Stimulated activated naive CD8-positive, alpha-beta T cell treated with anti-CD3 and anti-CD28 coated beads, Interleukin-15, Interleukin-2, amounts not matched to agents 100 ng/mL and 50 ng/mL, for 24 hours (primary cell): Measurements from ENCODE around the gene DGAT2.
A peak's percentile ranks its signal among the peaks of the same experiment; 100 is the strongest.

Experiments used
- H3K27ac Mint-ChIP-seq: one replicate; pipeline ENCODE4 v1.8.0; 2021; ENCODE audit warnings: mild to moderate bottlenecking, mixed read lengths
- H3K27me3 Mint-ChIP-seq: one replicate; pipeline ENCODE4 v1.8.0; 2021; ENCODE audit warnings: mixed read lengths
- H3K36me3 Mint-ChIP-seq: one replicate; pipeline ENCODE4 v1.8.0; 2021; ENCODE audit warnings: low read depth, mixed read lengths
- H3K4me1 Mint-ChIP-seq: one replicate; pipeline ENCODE4 v1.8.0; 2021; ENCODE audit warnings: low read depth, mixed read lengths
- H3K4me3 Mint-ChIP-seq: one replicate; pipeline ENCODE4 v1.8.0; 2021; ENCODE audit warnings: mild to moderate bottlenecking, mixed read lengths
- H3K9me3 Mint-ChIP-seq: one replicate; pipeline ENCODE4 v1.8.0; 2021; ENCODE audit warnings: mixed read lengths

DGAT2 gene

DNA sequence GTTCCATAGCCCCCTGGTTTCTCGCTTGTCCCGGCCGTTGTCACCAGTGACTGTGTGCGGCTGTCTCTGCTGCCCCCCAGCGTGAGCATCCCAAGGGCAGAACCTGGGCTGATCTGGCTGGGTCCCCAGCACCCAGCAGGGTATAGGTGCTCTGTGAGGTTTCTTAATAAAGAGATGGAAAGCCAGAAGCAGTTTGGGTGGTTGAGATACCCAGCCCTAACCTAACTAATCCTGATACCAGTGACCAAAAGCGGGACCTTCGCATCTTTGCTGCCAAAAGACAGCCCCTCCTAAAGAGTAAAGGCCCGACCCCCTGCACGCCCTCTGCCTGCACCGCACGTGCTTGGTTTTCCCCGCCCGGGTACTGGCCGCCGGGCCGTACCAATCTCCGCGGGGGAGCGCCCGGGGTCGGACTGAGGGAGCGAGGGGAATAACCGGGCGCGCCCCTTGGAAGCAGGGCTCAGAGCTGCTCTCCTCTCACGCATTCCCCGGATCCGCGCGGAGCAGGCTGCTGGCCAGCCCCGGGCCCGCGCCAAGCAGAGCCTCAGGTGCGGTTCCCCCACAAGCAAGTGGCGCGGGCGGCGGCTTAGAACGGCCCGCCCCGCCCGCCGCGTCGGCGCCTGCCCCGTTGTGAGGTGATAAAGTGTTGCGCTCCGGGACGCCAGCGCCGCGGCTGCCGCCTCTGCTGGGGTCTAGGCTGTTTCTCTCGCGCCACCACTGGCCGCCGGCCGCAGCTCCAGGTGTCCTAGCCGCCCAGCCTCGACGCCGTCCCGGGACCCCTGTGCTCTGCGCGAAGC, at the start of gene DGAT2:
TSS of gene DGAT2 (plus strand) at position 667 of the 797 bp plus-strand sequence. CDS start 214 bp downstream, outside the sequence.
- H3K27ac Mint-ChIP-seq, result peak within 1 kb of the TSS; percentile 65
- peaks cover 24% of the 10 kb centered on the region for H3K27me3 Mint-ChIP-seq
- no peaks in the 10 kb centered on the region for H3K9me3 Mint-ChIP-seq
- H3K36me3 Mint-ChIP-seq, result no peaks in the 10 kb centered on the region
- peaks cover 41% of the 10 kb centered on the region for H3K4me1 Mint-ChIP-seq
- peak within 1 kb of the TSS; percentile 70 for H3K4me3 Mint-ChIP-seq

DNA sequence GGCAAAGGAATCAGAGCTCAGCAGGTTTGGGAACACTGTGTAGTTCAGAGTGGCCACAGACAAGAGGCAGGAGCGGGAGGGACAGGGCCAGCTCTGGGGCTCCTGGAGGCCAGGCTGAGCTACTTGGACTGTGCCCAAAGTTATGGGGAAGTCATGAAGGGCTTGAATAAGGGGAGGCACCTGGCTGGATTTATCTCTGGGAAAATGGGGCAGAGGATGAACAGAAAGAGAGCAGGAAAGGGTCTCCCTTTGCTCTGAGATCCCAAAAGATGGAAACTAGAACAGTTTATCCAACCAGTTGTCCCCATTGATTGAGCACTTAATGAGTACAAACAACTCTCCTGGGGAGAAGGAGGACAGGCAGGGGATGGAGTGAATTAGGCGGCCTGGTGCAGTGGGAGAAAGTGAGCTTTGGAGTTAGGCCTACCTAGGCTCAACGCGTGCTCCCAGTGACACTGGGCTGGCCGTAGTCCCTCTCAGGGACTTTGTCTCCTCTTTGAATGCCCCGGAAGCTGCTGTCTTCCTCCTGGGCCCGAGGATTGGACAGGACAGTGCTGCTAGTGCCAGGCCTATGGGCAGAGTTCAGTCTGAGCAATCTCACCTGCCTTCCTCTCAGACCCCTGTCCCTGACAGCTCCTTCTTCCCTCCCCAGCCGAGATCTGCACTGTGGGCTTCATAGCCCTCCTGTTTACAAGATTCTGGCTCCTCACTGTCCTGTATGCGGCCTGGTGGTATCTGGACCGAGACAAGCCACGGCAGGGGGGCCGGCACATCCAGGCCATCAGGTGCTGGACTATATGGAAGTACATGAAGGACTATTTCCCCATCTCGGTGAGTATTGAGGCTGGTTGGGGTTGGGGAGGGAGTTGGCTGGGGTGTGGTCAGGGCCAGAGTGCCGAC, 49.0 kb upstream of the DGAT2 start:
- H3K9me3 Mint-ChIP-seq, result no peaks in the 10 kb centered on the region
- H3K4me3 Mint-ChIP-seq, result no peak overlapping the region
- no peak overlapping the region for H3K27ac Mint-ChIP-seq
- H3K4me1 Mint-ChIP-seq, result no peaks in the 10 kb centered on the region
- no peaks in the 10 kb centered on the region for H3K36me3 Mint-ChIP-seq
- H3K27me3 Mint-ChIP-seq, result peaks cover 6% of the 10 kb centered on the region

DNA sequence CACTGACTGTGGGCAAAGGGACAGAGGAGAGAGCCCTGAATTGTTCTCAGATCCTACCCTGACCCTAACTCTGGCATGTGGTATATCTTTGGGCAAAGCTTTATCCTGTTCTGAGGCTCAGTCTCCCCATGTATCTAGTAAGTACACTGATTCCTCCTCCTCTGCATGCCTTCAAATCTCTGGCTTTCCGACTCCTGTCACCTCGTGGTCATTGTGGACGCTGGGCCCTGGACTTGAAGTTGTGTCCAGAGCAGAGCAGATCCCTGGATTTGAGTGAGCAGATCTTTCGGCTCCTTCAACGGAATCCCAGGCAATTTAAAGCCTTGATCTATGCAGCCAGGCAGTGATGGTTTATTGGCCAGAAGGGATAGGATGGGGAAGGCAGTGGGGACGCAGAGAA, 47.9 kb upstream of the DGAT2 start:
- Mint-ChIP-seq H3K27me3 (peaks cover 6% of the 10 kb centered on the region), H3K36me3 (no peaks in the 10 kb centered on the region), H3K9me3 (no peaks in the 10 kb centered on the region), H3K4me3 (no peak overlapping the region), H3K4me1 (no peaks in the 10 kb centered on the region), H3K27ac (no peak overlapping the region)

- H3K4me1 Mint-ChIP-seq, result no peaks in the 10 kb centered on the region
- no peaks in the 10 kb centered on the region for H3K36me3 Mint-ChIP-seq
- no peaks in the 10 kb centered on the region for H3K27me3 Mint-ChIP-seq
- no peak overlapping the region for H3K4me3 Mint-ChIP-seq
- no peak overlapping the region for H3K27ac Mint-ChIP-seq
- no peaks in the 10 kb centered on the region for H3K9me3 Mint-ChIP-seq
These were observed 46.5 kb upstream of the DGAT2 start for GRCh38 chr11:75721852-75722668.

DNA sequence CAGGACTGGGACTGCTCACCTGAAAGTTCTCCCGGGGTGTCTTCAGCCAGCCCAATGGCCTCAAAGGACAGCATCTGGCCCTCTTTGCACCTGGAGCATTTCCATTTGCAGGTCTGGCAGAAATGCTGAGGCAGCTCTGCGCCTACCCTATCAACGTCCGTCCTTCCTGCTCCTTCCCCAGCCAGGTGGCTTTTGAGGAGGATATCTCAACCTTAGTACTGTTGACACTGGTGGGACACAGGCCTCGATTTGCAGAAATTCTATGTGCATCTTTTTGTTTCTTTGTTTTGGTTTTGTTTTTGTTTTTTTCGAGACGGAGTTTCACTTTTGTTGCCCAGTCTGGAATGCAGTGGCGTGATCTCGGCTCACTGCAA, 45.9 kb upstream of the DGAT2 start:
- Mint-ChIP-seq H3K27me3 (no peaks in the 10 kb centered on the region), H3K27ac (no peak overlapping the region), H3K4me1 (no peaks in the 10 kb centered on the region), H3K9me3 (no peaks in the 10 kb centered on the region), H3K36me3 (no peaks in the 10 kb centered on the region), H3K4me3 (no peak overlapping the region)

DNA sequence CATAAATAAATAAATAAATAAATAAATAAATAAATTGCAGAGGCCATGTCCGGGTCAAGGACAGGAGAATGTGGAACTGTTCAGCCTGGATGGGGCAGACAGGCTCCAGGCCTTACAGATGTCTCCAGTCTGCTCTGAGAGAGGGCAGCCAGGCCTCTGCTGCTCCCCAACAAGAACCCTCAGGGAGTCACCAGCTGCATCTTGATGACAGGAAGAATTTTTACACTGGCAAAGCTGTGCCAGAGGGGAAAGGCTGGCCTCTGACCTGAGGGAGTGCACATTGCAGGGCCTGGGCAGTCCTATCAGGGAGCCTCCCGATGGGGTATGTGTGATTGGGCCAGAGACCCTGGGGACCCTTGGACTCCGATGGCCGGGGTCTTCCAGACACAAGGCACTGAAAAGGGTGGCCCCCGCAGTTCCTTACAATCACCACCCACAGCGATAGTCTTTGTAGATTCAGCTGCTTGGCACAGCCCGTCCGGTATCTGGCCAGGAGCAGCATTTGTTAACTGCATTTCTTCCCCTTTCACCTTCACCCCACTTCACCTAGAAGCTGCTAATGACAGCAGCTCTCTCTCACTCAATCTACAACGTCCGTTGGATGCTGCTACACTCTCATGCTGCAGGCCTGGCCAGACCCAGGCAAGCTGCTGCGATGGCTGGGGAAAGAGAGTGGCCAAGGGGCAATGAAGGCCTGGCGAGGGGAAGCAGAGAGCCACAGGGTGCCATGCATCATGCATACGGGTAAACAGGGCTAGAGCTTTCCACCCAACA, 42.8 kb upstream of the DGAT2 start:
- Mint-ChIP-seq H3K9me3 (no peaks in the 10 kb centered on the region), H3K27me3 (no peaks in the 10 kb centered on the region), H3K4me3 (no peak overlapping the region), H3K36me3 (no peaks in the 10 kb centered on the region), H3K4me1 (no peaks in the 10 kb centered on the region), H3K27ac (no peak overlapping the region)

DNA sequence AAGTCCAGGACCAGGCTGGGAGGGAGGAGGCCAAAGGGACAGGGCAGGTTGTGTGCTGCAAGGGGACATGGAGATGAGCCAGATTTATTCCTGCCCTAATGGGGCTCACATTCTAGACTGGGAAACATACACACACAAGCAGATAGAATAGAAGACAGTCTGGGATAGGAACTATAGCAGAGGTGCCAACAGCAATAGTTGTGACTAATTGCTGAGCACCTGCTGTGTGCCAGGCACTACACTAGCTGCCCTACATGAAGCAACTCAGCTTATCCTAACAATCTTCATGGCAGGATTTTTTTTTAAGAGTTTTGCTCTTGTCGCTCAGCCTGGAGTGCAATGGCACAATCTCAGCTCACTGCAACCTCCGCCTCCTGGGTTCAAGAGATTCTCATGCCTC, 39.6 kb upstream of the DGAT2 start:
- no peaks in the 10 kb centered on the region for H3K9me3 Mint-ChIP-seq
- no peak overlapping the region for H3K4me3 Mint-ChIP-seq
- H3K27me3 Mint-ChIP-seq, result peaks cover 3% of the 10 kb centered on the region
- no peaks in the 10 kb centered on the region for H3K4me1 Mint-ChIP-seq
- H3K27ac Mint-ChIP-seq, result no peak overlapping the region
- no peaks in the 10 kb centered on the region for H3K36me3 Mint-ChIP-seq

- H3K4me1 Mint-ChIP-seq, result no peaks in the 10 kb centered on the region
- no peaks in the 10 kb centered on the region for H3K36me3 Mint-ChIP-seq
- H3K4me3 Mint-ChIP-seq, result no peak overlapping the region
- H3K27me3 Mint-ChIP-seq, result peaks cover 6% of the 10 kb centered on the region
- no peaks in the 10 kb centered on the region for H3K9me3 Mint-ChIP-seq
- H3K27ac Mint-ChIP-seq, result no peak overlapping the region
These were observed 37.5 kb upstream of the DGAT2 start for GRCh38 chr11:75731095-75731494.

- Mint-ChIP-seq H3K36me3 (no peaks in the 10 kb centered on the region), H3K4me3 (no peak overlapping the region), H3K27me3 (peaks cover 13% of the 10 kb centered on the region), H3K9me3 (no peaks in the 10 kb centered on the region), H3K4me1 (no peaks in the 10 kb centered on the region), H3K27ac (no peak overlapping the region)
These were observed 35.5 kb upstream of the DGAT2 start for GRCh38 chr11:75733071-75733430.

- no peaks in the 10 kb centered on the region for H3K36me3 Mint-ChIP-seq
- H3K4me3 Mint-ChIP-seq, result no peak overlapping the region
- H3K27ac Mint-ChIP-seq, result peak overlapping the region; percentile 4
- peaks cover 15% of the 10 kb centered on the region for H3K27me3 Mint-ChIP-seq
- H3K4me1 Mint-ChIP-seq, result no peaks in the 10 kb centered on the region
- no peaks in the 10 kb centered on the region for H3K9me3 Mint-ChIP-seq
These were observed 35.0 kb upstream of the DGAT2 start for GRCh38 chr11:75733431-75734107.

- H3K27me3 Mint-ChIP-seq, result peaks cover 20% of the 10 kb centered on the region
- H3K36me3 Mint-ChIP-seq, result no peaks in the 10 kb centered on the region
- no peak overlapping the region for H3K27ac Mint-ChIP-seq
- no peaks in the 10 kb centered on the region for H3K4me1 Mint-ChIP-seq
- H3K4me3 Mint-ChIP-seq, result no peak overlapping the region
- H3K9me3 Mint-ChIP-seq, result no peaks in the 10 kb centered on the region
These were observed 33.9 kb upstream of the DGAT2 start for GRCh38 chr11:75734491-75735180.

GRCh38 chr11:75735181-75735845, 33.3 kb upstream of the DGAT2 start:
- no peak overlapping the region for H3K27ac Mint-ChIP-seq
- H3K4me1 Mint-ChIP-seq, result no peaks in the 10 kb centered on the region
- H3K4me3 Mint-ChIP-seq, result no peak overlapping the region
- no peaks in the 10 kb centered on the region for H3K9me3 Mint-ChIP-seq
- peaks cover 20% of the 10 kb centered on the region for H3K27me3 Mint-ChIP-seq
- no peaks in the 10 kb centered on the region for H3K36me3 Mint-ChIP-seq

DNA sequence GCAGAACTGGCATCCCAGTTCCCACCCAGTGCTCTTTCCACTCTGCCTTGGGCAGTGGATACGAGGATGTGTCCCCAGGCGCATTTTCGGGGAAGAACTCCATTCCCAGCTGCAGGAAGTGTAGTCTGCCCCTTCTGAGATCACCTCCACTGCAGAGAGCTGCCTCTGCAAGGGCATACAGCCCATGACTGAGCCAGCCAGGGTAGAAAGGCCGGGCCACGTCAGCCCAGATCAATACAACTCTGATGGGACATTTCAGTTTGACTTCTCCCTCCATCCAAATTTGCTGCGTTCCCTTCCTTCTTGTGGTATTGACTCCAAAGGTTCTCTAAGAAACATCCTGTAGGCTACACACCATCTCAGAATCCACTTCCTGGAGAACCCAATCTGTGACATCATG, 31.3 kb upstream of the DGAT2 start:
- H3K27me3 Mint-ChIP-seq, result peaks cover 17% of the 10 kb centered on the region
- no peaks in the 10 kb centered on the region for H3K9me3 Mint-ChIP-seq
- no peaks in the 10 kb centered on the region for H3K36me3 Mint-ChIP-seq
- no peak overlapping the region for H3K27ac Mint-ChIP-seq
- no peaks in the 10 kb centered on the region for H3K4me1 Mint-ChIP-seq
- H3K4me3 Mint-ChIP-seq, result no peak overlapping the region
